ENCODE data around the gene TEN1.

DNA sequence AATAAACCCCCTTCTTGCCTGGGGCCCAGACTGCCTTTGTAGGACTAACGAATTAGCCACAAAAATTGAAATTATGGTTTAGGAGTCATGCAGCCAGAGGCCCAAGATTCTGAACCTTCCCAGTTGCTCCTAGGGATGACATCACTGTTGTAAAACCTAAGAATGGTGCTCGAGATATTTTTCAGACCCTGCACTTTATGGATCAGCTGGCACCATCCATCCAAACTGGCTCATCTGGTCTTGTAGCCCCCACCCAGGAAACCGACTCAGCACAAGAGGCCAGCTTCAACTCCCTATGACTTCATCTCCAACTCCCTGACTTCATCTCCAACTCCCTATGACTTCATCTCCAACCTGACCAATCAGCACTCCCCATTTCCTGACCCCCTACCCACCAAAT lies 59.0 kb downstream of the TEN1 start:
- TF ChIP-seq CTCF (IDR thresholded peaks at IDR 0.05; ENCODE audit: low read length), result no peak
- no peak for TF ChIP-seq EZH2 (optimal IDR thresholded peaks at IDR 0.05; ENCODE audit: low read depth, low read length)

Data from MM.1S (cell line).